Inferior parietal cortex (tissue), 1 donor: Measurements from ENCODE around the gene SAP130.
"Not testable (repeated sequence)": the region's sequence is repeated elsewhere in the genome, so short reads cannot be mapped to it uniquely, and the experiment has no call there.

Source experiments
- DNase-seq: peaks from one replicate; pipeline ENCODE4 v3.0.0-alpha.2; 2016; ENCODE audit errors: extremely low spot score

SAP130 gene

DNA sequence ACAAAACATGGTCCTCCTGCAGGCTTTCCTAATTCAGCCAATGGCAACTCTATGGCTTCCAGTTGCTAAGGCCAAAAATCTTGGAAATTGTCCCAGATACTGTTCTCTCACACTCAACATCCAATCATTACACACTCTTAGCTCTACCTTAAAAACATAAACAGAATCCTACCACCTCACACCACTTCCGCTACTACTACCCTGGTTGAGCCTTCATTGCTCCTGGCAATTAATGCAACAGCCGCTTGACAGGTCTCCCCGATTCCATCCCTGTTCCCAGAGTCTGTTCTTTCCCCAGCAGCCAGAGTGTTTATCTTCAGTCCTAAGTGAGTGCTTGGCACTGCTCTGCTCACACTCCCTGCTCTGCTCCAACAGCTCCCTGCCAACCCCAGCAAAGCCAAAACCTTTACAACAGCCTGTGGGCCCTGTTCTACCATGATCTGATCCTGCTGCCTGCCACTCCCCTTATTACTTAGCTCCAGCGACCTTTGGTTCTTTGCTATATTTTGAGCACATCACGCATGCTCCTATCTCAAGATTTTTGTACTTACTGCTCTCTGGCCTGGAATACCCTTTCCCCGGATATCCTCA, 74.6 kb downstream of the SAP130 start:
- peak; percentile 17 for DNase-seq

DNA sequence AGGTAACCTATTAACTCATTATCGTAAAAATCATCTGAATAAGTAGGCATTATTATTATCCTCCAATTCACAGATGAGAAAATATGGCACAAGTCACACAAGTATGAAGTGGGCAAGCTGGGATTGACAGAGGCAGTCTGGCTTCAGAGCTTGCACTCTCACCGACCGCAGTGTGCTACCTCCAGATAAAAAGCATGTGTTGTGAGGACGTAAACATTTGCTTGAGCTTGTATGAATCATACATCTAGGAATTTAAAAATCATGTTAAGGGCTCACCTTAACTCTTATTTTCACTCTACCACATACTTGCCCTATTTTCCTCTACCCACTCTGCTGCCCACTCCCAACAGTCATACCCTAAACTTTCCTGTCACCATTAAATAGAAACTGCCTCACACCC, 76.8 kb downstream of the SAP130 start:
- DNase-seq = no peak

GRCh38 chr2:127950264-127950663, 77.6 kb downstream of the SAP130 start:
- no peak for DNase-seq

DNA sequence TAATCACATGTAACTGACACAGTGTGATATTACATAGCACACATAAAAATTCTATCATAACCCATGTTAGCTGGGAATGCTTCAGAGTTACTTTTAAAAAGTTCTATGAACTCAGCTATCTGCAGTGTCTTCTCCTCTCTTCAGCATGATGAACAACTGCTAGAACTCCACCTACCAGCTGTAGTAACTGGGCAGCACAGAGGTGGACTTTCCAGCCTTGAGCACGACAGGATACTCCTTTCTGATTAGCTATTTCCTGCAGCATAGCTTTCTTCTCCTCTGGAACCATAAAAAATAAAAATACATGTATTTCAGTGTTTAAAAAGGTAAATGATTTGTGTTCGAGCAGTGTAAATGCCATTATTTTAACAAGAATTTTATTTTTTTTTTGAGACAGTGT, 82.6 kb downstream of the SAP130 start:
- no peak for DNase-seq

GRCh38 chr2:127943186-127943585, 84.7 kb downstream of the SAP130 start:
- no peak for DNase-seq

GRCh38 chr2:127942002-127942401, 85.9 kb downstream of the SAP130 start:
- no peak for DNase-seq

DNA sequence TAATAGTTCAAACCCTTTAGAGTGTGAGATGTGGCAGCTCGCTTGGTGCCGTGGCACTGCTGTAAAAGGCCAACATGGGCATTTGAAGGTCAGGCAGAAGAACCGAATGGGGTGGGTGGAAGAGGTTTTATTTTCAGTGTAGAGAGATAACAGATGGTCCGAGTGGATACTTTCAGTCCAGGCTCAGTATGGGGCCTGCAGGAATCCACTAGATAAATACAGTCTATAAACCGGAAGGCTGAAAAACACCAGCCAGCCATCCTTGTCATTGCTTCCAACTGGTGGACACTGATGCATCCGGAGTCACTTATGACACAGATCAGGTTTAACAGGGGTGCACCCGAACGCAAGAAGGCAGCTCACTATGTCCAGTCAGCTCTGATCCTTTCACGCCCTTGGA, 86.4 kb downstream of the SAP130 start:
- DNase-seq = no peak

- DNase-seq = no peak
These were observed 87.2 kb downstream of the SAP130 start for GRCh38 chr2:127940641-127941040.

GRCh38 chr2:127935337-127935736, 92.5 kb downstream of the SAP130 start:
- no peak for DNase-seq

- no peak for DNase-seq
These were observed 95.5 kb downstream of the SAP130 start for GRCh38 chr2:127932199-127932876.

GRCh38 chr2:127929449-127929848, 98.4 kb downstream of the SAP130 start:
- DNase-seq = no peak

- no peak for DNase-seq
These were observed 100.5 kb downstream of the SAP130 start for GRCh38 chr2:127927384-127927783.

- DNase-seq = no peak
These were observed 109.9 kb downstream of the SAP130 start for GRCh38 chr2:127917916-127918315.

GRCh38 chr2:127913808-127914457, 113.9 kb downstream of the SAP130 start:
- DNase-seq = no peak

GRCh38 chr2:127911737-127912136, 116.1 kb downstream of the SAP130 start:
- no peak for DNase-seq

- no peak for DNase-seq
These were observed 117.4 kb downstream of the SAP130 start for GRCh38 chr2:127910415-127910814.

- DNase-seq = no peak
These were observed 118.8 kb downstream of the SAP130 start for GRCh38 chr2:127909019-127909418.

DNA sequence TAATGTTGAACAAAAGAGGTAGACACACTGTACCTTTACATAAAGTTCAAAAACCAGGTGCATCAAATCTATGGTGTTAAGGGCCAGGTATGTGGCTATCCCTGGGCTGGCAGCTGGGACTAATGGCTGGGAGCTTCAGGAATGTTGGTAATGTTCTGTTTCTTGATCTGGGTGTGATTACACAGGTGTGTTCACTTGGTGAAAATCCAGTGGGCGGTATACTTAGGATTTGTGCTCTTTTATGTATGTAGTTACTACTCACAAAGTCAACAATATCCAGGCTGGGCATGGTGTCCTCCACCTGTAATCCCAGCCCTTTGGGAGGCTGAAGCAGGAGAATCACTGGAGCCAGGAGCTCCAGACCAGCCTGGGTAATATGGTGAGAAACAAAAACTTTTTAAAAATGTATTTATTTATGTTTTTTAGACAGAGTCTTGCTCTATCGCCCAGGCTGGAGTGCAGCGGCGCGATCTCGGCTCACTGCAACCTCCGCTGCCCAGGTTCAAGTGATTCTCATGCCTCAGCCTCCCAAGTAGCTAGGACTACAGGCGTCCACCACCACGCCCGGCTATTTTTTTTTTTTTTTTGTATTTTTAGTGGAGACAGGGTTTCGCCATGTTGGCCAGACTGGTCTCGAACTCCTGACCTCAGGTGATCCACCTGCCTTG, 120.0 kb downstream of the SAP130 start:
- not testable (repeated sequence) for DNase-seq

DNA sequence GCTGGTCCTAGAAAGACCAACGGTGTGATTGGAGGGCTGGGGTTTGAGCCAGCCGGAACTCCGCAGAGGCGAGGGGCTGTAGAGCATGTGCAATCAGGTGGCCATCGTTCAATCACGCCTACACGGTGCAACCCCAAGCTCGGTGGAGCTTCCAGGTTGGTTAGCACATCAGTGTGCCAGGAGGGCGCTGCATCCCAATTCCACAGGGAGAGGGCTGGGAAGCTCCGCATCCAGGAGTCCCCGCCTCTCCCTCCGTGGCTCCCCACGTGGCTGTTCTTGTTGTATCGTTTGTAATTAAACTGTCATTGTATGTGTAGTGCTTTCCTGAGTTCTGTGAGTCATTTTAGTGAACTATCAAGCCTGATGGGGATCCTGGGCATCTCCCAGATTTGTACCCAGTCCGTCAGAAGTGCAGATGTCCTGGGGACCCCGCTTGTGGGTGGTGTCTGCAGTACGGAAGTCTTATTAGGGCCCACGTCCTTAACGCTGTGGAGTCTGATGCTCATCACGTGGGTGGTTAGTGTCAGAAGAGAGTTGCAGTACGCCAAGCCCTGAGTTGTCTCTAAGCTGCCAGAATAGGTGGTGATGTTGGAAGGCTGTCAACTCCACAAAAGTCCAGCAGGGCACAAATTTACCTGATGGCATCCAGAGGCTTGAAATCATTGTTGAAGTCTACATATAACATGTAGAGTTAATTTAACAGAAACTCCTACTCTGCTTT, 121.5 kb downstream of the SAP130 start:
- no peak for DNase-seq

GRCh38 chr2:127901339-127902056, 126.4 kb downstream of the SAP130 start:
- DNase-seq = peak; percentile 17

DNA sequence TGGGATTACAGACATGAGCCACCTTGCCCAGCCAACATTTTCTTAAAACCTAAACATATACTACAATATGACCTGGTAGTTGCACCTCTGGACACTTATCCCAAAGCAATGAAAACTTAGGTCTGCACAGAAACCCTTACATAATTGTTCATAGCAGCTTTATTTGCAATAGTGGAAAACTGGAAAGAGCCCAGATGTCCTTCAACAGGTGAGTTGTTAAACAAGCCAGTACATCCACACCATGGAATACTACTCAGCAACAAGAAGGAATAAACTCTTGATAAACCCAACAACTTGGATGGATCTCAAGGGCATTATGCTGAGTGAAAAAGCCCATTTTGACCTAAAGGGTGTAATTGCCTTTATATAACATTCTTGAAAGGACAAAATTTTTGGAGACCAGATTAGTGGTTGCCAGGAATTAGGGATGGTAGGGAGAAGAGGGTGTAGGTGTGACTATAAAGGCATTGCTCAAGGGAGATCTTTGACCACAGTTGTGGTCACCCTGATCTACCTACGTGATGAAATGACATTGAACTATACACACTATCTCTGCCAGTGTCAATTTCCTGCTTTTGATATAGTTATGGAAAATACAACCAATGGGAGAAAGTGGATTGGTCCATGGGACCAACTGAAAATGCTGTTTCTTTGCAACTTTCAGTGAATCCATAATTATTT, 130.2 kb downstream of the SAP130 start:
- DNase-seq = no peak
